Measurements from ENCODE around the gene SH2D5. TPM values are rescaled to one million over a fixed set of nuclear protein-coding genes. Genes with fewer than 3 reads are reported as not detected.

The SH2D5 gene
- total RNA-seq, 1 donor from 2014 or later: 3.2 TPM

GRCh38 chr1:20712215-20712577 is 20.3 kb downstream of the SH2D5 start:
- TF ChIP-seq, protein P1, sequence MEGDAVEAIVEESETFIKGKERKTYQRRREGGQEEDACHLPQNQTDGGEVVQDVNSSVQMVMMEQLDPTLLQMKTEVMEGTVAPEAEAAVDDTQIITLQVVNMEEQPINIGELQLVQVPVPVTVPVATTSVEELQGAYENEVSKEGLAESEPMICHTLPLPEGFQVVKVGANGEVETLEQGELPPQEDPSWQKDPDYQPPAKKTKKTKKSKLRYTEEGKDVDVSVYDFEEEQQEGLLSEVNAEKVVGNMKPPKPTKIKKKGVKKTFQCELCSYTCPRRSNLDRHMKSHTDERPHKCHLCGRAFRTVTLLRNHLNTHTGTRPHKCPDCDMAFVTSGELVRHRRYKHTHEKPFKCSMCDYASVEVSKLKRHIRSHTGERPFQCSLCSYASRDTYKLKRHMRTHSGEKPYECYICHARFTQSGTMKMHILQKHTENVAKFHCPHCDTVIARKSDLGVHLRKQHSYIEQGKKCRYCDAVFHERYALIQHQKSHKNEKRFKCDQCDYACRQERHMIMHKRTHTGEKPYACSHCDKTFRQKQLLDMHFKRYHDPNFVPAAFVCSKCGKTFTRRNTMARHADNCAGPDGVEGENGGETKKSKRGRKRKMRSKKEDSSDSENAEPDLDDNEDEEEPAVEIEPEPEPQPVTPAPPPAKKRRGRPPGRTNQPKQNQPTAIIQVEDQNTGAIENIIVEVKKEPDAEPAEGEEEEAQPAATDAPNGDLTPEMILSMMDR (conservative IDR thresholded peaks at IDR 0.05): no peak
- Mint-ChIP-seq H3K4me3 (no peak overlapping the region), H3K9me3 (no peaks in the 10 kb centered on the region), H3K36me3 (ENCODE audit: low read depth) (no peaks in the 10 kb centered on the region), H3K27me3 (ENCODE audit: low read depth) (peaks cover 9% of the 10 kb centered on the region), H3K27ac (ENCODE audit: unreplicated experiment) (no peak overlapping the region), H3K4me1 (peaks cover 29% of the 10 kb centered on the region)
- DNase-seq (ENCODE audit: low read depth, low spot score): no peak

DNA sequence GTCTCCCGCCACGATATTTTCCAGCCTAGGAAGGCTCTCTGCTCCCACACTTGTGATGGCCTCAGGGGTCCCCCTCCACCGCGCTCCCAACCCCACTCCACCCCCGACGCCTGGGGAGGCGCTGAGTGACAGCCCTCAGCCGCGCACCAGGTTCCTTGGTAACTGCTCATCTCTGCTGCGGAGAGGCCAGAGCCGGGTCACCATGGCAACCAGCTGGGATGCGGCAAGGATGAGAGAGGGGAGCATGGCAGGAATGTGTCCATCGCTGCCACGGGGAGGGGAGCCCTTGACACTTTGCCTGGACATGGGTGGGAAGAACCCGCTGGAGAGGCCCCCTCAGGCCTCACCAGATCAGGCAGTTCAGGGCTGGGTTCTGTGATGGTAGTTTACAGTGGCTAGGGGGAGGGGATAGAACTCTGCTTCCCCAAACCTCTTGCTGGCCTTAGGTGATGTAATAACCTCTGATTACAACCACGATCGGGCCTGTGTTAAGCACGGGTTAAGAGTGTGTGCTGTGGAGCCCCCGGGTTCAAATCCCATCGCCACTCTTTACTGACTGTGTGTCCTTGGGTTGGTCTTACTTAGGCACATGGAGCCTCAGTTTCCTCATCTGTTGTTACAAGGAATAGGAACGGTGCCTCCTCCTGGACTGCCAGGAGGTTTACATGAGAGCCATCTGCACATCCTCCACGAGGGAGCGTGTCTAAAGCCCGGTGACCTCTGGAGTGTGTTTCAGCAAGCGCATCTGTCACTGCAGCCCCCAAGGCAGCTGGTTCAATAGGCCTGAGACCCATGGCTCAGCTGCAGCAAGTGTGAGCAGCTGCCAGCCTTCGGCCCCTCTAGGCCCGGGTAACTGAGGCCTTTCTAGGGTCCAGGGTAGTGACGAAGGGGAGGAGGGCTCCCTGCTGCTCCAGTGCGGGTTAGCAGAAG is 21.0 kb downstream of the SH2D5 start:
- no peak overlapping the region for H3K27ac Mint-ChIP-seq (ENCODE audit: unreplicated experiment)
- H3K4me1 Mint-ChIP-seq: peaks cover 26% of the 10 kb centered on the region
- H3K36me3 Mint-ChIP-seq (ENCODE audit: low read depth): no peaks in the 10 kb centered on the region
- peak overlapping the region; percentile 23 for H3K4me3 Mint-ChIP-seq
- TF ChIP-seq, protein P1 (conservative IDR thresholded peaks at IDR 0.05): no peak
- peak; percentile 61 for DNase-seq (ENCODE audit: low read depth, low spot score)
- H3K27me3 Mint-ChIP-seq (ENCODE audit: low read depth): peaks cover 4% of the 10 kb centered on the region
- H3K9me3 Mint-ChIP-seq: no peaks in the 10 kb centered on the region

GRCh38 chr1:20710469-20711284 is 21.8 kb downstream of the SH2D5 start:
- peaks cover 21% of the 10 kb centered on the region for H3K4me1 Mint-ChIP-seq
- H3K27ac Mint-ChIP-seq (ENCODE audit: unreplicated experiment): peak overlapping the region; percentile 62
- H3K4me3 Mint-ChIP-seq: peak overlapping the region; percentile 68
- DNase-seq (ENCODE audit: low read depth, low spot score): no peak
- H3K36me3 Mint-ChIP-seq (ENCODE audit: low read depth): no peaks in the 10 kb centered on the region
- no peaks in the 10 kb centered on the region for H3K27me3 Mint-ChIP-seq (ENCODE audit: low read depth)
- TF ChIP-seq, protein P1 (conservative IDR thresholded peaks at IDR 0.05): no peak
- H3K9me3 Mint-ChIP-seq: no peaks in the 10 kb centered on the region

DNA sequence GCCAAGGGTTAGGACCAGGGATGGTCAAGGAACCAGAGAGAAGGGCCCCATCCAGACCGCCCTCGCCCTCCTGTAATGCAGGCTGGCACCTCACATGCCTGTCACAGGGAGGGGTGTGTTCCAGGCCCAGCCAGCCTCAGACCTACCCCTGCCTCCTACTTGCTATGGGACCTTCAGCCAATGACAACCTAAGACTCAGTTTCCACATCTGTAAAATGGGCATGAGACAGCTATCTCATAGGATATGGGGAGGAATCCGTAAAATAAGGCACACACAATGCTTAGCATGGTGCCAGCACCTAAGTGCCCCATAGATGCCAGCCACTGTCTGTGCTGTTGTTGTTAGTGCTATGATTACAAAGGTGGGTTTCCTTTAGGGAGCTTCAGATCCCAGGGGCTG is 22.6 kb downstream of the SH2D5 start:
- no peak for DNase-seq (ENCODE audit: low read depth, low spot score)
- Mint-ChIP-seq H3K9me3 (no peaks in the 10 kb centered on the region), H3K27ac (ENCODE audit: unreplicated experiment) (no peak overlapping the region), H3K4me3 (peak overlapping the region; percentile 64), H3K36me3 (ENCODE audit: low read depth) (no peaks in the 10 kb centered on the region), H3K27me3 (ENCODE audit: low read depth) (no peaks in the 10 kb centered on the region), H3K4me1 (peaks cover 21% of the 10 kb centered on the region)
- TF ChIP-seq, protein P1 (conservative IDR thresholded peaks at IDR 0.05): no peak

DNA sequence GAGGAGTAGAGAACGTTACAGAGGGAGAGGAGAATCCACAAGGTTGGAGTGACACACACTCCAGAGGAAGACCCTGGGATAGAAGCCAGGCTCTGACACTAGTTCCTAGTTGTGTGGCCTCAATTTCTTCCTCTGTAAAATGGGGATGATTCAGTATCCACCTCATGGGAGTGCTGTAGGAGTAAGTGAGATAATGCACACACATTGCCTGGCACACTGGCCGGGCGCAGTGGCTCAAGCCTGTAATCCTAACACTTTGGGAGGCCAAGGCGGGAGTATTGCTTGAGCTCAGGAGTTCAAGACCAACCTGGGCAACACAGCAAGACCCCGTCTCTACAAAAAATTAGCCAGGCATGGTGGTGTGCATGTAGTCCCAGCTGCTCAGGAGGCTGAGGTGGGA is 23.6 kb downstream of the SH2D5 start:
- Mint-ChIP-seq H3K27ac (ENCODE audit: unreplicated experiment) (no peak overlapping the region), H3K4me3 (no peak overlapping the region), H3K4me1 (peaks cover 21% of the 10 kb centered on the region), H3K27me3 (ENCODE audit: low read depth) (no peaks in the 10 kb centered on the region), H3K9me3 (no peaks in the 10 kb centered on the region), H3K36me3 (ENCODE audit: low read depth) (no peaks in the 10 kb centered on the region)
- TF ChIP-seq, protein P1 (conservative IDR thresholded peaks at IDR 0.05): no peak
- DNase-seq (ENCODE audit: low read depth, low spot score): no peak
